ENCODE measurements around the gene NUS1.
"Not testable (repeated sequence)": the region's sequence is repeated elsewhere in the genome, so short reads cannot be mapped to it uniquely, and the experiment has no call there.

The NUS1 gene

DNA sequence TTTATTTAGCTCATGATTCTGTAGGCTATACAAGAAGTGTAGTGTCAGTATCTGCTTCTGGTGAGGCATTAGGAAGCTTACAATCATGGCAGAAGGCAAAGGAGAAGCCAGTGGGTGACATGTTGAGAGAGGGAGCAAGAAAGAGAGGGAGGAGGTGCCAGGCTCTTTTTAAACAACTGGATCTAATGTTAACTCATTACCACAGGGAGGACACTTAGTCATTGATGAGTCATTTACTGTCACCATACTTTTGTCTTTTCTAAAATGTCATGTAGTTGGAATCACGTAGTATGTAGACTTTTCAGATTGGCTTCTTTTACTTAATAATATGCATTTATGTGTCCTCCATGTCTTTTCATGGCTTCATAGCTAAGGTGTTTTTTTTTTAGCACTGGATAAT is 58.1 kb downstream of the NUS1 start:
- H3K4me3 ChIP-seq, result no peak overlapping the region
- H3K4me2 ChIP-seq, result no peak overlapping the region
- no peaks in the 10 kb centered on the region for H3K9me3 ChIP-seq (replicated peaks in 1 of 11)
- no peak overlapping the region for H3K9ac ChIP-seq
- H3K27ac ChIP-seq, result no peak overlapping the region
- H3K36me3 ChIP-seq, result no peaks in the 10 kb centered on the region
- TF ChIP-seq Cebpa-rat (IDR thresholded peaks at IDR 0.05), result no peak
- H3K27me3 ChIP-seq, result no peaks in the 10 kb centered on the region
- no peaks in the 10 kb centered on the region for H3K4me1 ChIP-seq
- H4K20me1 ChIP-seq, result no peaks in the 10 kb centered on the region

DNA sequence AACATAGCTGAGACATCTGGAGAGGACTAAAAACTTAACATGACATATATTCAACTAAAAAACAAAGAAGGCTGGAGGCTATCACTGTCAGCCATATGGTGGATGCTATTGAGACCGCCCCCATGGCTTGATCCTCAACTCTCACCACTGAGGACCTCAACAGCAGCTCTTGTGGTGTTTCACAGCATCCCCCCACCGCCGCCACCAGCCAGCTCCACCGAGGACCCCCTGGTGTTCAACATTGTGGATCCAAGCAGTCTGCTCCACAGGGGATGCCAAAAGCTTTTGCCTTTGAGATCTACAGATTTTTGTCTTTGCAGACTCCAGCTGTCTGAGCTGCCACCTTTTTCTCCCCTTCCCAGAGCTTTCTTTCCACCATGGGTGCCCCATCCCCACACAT is 64.6 kb downstream of the NUS1 start:
- H3K27me3 ChIP-seq, result no peaks in the 10 kb centered on the region
- no peaks in the 10 kb centered on the region for H3K4me1 ChIP-seq
- H4K20me1 ChIP-seq, result no peaks in the 10 kb centered on the region
- no peak overlapping the region for H3K4me3 ChIP-seq
- H3K9me3 ChIP-seq (replicated peaks in 1 of 11), result peaks cover 0 to 18% (median 13%) of the 10 kb centered on the region in 11 experiments; a peak in 17 of 22 replicates
- no peaks in the 10 kb centered on the region for H3K36me3 ChIP-seq
- H3K9ac ChIP-seq, result no peak overlapping the region
- H3K27ac ChIP-seq, result no peak overlapping the region
- TF ChIP-seq Cebpa-rat (IDR thresholded peaks at IDR 0.05), result no peak
- no peak overlapping the region for H3K4me2 ChIP-seq

DNA sequence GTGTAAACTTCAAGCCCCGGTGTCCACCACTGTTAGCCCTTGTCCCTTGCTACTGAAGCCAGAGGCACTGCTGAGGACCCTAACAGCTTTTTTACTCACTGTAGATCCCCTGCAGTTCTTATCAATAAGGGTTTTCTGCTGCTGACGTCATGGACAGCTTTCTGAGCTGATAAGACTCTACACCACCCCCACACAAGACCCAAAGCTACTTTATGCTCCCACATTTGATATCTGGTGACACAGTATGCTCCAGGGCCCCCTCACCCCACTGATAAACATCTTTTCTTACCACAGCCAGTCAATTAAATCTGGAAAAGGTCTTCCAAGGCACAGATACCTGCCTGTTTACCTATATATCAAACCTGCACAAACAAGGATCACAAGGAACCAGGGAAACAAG is 65.3 kb downstream of the NUS1 start:
- Histone ChIP-seq H4K20me1 (no peaks in the 10 kb centered on the region), H3K9me3 (replicated peaks in 1 of 11) (peaks cover 0 to 18% (median 13%) of the 10 kb centered on the region in 11 experiments; a peak in 17 of 22 replicates), H3K27me3 (no peaks in the 10 kb centered on the region), H3K36me3 (no peaks in the 10 kb centered on the region), H3K4me3 (no peak overlapping the region), H3K27ac (no peak overlapping the region), H3K9ac (no peak overlapping the region), H3K4me2 (no peak overlapping the region), H3K4me1 (no peaks in the 10 kb centered on the region)
- no peak for TF ChIP-seq Cebpa-rat (IDR thresholded peaks at IDR 0.05)

DNA sequence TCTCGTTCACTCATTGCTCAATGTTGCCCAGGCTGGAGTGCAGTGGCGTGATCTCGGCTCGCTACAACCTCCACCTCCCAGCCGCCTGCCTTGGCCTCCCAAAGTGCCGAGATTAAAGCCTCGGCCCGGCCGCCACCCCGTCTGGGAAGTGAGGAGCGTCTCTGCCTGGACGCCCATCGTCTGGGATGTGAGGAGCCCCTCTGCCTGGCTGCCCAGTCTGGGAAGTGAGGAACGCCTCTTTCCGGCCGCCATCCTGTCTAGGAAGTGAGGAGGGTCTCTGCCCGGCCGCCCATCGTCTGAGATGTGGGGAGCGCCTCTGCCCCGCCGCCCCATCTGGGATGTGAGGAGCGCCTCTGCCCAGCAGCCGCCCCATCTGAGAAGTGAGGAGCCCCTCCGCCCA is 75.4 kb downstream of the NUS1 start:
- H3K4me3 ChIP-seq, H3K27ac ChIP-seq, H3K36me3 ChIP-seq, H3K27me3 ChIP-seq, H4K20me1 ChIP-seq, H3K4me1 ChIP-seq, H3K4me2 ChIP-seq, H3K9ac ChIP-seq: not testable (repeated sequence)
- H3K9me3 ChIP-seq (replicated peaks in 1 of 11), result peaks cover 4 to 31% (median 20%) of the 10 kb centered on the region in 11 experiments

All from BLaER1 treated with 17β-estradiol and CSF1 and Interleukin-3, amounts not matched to agents 10 nM and 100 nM (cell line).